Tibial nerve (tissue), 3 donors: ENCODE data around the gene PLOD3.

ENCODE experiments used
- CTCF ChIP-seq, 5 experiments: fragments of 200-600 bp in 3 of 5; fragments of 450-650 bp in 2 of 5; sonication (generic) in 3 of 5; IDR thresholded peaks; one replicate each; pipeline ENCODE4 v1.5.1; 2016 to 2019; ENCODE audit warnings: antibody characterized with exemption in 5 of 5, mild to moderate bottlenecking in 3 of 5, moderate library complexity in 2 of 5
- POLR2A ChIP-seq, 2 donors: fragments of 450-650 bp; IDR thresholded peaks; one replicate each; pipeline ENCODE4 v1.6.1; 2017; ENCODE audit warnings: antibody characterized with exemption in 2 of 2, mild to moderate bottlenecking in 2 of 2, moderate library complexity in 2 of 2

GRCh38 chr7:101245147-101245668 lies 27.8 kb upstream of the PLOD3 start:
- TF ChIP-seq CTCF (IDR thresholded peaks at IDR 0.05) = no peak
- peak in 1 of 2 donors; percentile 6 for TF ChIP-seq POLR2A (IDR thresholded peaks at IDR 0.05)
